HCEC 1CT (cell line): Measurements from ENCODE around the gene SOCS1.

Source experiments
- DNase-seq: peaks from one replicate; pipeline ENCODE4 v3.0.0-alpha.2; 2017

The SOCS1 gene

DNA sequence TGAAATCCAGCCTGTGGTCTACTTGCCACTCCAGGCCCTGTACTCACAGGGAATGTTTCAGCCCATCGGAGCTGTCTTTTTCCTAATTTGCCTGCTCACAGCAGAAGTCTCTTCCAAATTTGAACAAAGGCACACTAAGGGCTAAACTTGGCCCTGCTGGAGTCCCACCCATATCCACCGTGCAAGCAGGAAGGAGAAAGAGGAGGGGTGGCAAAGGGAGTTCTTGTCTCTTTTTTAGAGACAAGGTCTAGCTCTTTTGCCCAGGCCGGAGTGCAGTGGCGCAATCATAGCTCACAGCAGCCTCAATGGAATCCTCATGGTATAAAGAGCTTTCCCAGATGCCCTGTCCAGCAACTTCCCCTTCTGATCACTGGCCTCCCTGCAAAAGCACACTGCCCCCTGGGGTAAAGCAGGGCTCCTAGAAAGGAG, 27.8 kb upstream of the SOCS1 start:
- DNase-seq = peak; percentile 3

DNA sequence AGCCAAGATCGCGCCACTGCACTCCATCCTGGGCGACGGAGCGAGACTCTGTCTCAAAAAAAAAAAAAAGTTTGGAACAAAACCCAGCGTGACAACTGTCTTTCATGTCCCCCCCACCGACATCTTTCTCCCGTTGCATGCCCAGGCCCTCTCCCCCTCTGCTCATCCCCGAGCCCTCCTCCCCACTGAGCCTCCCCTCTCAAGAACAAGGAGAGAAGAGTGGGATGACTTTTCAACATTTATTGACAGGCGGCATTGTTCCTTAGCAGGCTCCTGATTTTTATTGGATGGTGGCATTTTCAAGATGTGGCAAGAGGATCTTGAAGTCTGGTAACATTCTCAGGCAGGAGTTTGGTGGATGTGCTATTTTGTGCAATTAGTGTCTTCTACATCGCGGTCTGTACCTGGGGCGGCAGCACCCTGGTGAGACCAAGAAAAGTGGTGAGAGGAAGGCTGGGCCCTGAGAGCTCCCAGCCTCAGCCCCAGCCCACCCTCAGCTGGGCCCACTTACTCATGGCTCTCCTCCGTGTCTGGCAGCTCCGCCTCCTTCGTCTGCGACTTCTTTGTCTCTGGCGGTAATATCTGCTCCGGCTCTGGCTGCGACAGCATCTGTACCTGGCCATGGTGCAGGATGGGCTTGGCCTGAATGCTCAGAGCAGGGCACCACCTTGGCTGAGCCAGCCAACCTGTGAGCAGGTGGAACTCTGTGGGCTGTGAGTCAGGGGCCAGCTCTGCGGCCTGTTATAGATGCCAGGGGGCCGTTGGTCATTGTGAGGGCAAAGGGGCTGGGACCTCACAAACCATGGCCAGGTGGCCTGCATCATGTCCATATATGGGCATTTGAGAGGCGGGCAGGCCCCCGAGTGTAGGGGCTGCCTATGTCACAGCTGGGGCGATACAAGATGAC, 24.9 kb upstream of the SOCS1 start, which contains the start of gene PRM1:
PRM1 (minus strand) TSS at position 715 of the 907 bp plus-strand sequence; CDS start at position 623, 92 bp downstream.
- DNase-seq = no peak

DNA sequence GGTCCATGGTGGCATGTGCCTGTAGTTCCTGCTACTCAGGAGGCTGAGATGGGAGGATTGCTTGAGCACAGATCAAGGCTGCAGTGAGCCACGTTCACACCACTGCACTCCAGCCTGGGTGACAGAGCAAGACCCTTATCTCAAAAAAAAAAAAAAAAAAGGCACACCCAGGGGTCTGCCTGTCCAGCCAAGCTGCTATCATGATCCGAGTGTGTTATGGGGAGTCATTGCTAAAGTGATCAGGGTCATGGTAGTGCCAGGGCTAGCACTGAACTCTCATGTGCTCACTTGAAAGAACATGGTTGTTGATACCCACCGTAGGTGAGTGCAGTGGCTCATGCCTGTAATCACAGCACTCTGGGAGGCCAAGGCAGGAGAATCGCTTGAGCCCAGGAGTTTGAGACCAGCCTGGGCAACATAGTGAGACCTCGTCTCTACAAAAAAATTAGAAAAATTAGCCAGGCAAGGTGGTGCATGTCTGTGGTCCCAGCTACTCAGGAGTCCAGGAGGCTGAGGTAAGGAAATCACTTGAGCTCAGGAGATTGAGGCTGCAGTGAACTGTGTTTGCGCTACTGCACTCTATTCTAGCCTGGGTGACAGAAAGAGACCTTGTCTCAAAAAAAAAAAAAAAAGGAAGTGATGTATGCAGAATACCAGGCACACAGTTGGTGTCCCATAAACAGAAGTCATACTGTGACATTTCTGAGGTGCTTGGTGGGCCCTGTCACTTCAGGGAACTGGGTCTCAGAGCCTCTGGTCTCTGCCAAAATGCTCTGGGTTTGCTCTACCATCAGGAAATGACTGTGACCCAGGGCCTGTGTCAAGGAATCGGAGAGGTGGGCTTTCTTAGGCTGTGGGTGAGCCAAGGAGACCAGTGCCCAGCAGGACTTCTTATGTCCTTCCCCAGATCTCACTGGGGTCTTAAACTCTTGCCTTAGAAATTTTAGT, 23.0 kb upstream of the SOCS1 start:
- DNase-seq = no peak

DNA sequence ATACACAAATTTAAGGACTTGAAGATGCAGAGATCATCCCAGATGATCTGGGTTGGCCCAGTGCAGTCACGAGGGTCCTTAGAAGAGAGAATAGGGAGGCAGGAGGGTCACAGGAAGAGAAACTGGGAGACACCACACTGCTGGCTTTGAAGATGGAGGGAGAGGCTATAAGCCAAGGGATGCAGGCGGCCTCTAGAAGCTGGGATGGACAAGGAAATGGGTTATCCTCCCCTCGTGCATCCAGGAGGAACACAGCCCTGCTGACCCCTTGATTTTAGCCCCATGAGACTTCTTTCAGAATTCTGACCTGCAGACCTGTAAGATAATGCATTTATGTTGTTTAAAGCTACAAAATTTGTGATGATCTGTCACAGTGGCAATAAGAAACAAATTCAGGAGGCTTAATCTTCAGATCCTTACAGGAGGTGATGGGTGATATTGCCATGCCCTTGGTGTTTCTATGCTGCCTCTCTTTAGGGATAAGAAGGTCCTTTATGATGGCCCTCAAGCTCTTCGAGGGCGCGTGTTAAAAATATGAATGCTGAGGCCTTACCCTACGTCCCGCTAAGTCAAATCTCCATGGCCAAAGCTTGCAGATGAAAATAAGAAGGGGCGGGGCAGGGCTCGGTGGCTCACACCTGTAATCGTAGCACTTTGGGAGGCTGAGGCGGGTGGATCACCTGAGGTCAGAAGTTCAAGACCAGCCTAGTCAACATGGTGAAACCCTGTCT, 21.8 kb upstream of the SOCS1 start:
- no peak for DNase-seq

DNA sequence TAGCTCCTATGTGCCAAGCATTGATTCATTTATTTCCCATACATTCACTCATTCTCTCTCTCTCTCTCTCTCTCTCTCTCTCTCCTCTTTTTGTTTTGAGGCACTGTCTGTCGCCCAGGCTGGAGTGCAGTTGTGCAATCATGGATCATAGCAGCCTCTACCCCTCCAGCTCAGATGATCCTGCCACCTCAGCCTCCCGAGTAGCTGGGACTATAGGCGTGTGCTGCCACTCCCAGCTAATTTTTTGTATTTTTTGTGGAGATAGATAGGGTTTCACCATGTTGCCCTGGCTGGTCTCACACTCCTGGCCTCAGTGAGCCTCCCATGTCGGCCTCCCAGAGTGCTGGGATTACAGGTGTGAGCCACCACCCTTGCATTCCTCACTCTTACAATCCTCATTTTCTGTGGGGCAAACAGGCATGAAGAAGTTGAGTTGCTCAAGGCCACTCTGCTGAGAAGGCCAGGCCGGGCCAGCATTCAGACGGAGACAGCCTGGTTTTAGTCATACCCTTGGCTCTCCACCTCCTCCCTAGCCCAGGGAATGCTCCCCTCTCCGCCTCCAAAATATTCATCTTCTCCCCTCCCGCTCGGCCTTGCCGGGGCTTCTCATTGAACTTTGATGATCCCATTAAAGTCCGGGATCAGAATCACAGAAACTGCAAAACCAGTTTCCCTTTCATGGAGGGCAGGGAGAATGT, 21.0 kb upstream of the SOCS1 start:
- DNase-seq = no peak

DNA sequence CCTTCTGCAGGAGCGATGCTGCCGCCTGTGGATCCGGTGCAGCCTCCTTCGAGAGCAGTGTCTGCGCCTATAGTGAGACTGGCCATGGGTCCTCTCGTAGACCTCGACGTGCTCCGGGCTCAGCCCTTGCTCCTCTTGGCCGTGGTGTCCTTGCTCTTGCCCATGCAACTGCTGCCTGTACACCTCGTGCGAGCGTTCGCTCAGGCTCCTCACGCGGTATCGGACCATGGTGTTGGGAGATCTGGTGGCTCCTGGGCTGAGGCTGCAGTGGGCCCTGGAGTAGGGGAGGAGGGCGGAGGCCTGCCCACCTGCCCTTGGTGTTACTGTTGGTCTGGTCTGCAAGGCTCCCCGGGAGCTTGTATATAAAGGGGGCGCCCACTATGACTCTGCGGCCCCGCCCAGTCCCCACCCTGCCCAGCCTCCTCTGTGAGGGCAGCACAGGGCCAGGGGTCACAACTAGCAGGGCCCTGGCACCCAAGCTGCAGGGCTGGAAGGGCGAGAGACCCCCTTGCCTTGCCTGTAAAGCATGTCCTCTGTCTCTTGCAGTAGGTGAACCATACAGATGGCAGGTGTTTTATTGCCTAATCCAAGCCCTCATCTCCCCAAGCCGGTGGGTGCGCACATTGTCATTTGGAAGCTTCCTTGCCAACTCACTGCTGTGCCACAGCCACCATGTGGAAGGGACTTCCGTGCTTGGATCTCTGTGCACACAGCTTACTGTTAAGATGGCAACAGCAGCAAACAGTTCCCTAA, 20.3 kb upstream of the SOCS1 start, which contains the start of gene PRM2:
PRM2 (minus strand) TSS at position 338 of the 753 bp plus-strand sequence; CDS start at position 228, 110 bp downstream.
- DNase-seq = no peak

DNA sequence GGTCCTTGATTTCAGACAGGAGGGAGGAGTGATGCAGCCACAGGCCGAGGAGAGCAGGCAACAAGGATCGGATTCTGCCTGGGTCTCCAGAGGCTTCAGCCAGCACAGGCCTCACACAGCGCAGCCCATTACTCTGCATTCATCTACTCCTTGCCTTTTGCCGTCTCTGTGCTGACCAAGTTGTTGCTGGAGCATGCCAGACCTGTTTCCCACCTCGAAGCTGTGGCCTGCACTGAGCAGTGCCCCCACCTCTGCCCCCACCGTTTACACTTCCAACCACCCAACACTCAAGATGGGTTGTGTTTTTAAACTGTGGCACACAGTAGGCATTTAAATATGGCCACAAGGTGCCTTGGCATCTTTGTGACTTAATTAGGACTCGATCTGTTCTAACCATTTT, 19.0 kb upstream of the SOCS1 start:
- DNase-seq = no peak

DNA sequence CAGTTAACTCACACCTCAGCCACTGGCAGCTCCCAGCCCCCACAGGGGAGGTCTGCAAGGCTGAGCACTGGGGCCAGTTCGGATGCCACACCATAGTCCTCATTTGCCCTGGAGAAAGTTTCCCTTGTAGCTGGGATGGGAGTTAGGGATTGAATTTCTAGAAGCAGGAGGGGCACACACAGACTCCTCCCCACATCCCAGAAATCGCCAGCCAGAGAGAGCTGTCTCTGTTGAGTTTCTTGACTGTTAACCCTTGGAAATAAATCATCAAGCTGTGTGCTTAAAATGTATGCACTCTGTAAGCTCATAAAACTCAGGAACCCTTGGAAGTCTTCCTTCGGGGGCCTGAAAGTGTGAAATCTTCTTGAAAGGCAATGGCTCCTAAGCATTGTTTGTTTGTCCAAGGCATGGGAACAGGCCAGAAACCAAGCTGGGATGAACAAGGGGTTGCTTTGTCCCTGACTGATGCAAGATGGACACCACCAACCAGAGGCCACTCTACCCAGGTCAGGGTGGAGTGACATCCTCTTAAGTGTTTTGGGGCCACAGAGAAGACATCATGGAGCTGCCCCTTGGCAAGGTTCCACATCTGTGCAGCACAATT, 17.8 kb upstream of the SOCS1 start:
- DNase-seq = no peak

DNA sequence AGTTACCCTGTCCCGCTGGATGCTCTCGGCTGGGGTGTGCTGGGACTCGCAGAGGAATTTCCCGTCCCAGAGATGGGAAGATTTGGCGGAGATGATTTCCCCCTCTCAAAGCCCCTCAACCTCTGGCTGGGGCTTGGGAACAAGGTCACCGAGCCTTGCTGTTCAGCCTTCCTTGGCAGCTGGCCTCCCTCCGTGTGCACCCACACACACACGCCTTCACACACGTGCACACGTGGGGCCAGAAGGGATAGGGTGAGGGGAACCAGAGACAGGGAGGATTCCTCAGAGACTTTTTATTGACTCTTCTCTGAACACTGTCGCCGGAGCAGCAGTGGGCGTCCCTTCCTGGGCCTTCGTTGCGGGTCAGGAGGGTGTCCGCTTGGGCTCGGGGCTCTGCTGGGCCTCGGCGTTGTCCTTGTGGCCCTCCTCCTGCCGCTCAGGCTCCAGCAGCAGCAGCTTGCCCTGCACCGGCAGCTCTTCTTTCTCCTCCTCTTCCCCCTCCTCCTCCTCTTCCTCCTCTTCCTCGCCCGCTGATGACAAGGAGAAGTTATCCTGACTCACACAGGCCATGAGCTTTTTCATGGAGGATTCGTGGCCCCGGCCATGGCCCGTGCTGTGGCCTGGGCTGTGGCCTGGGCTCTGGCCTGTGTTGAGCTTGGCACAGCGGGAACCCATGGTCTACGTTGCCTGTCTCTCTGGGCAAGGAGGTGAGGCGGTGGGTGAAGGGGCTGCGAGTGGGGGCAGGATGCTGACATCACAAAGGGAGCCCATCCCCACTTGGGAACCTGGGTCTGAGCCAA, 17.1 kb upstream of the SOCS1 start, which contains the start of gene PRM3:
PRM3 (minus strand) TSS at position 709 of the 800 bp plus-strand sequence; CDS start at position 675, 34 bp downstream.
- DNase-seq = no peak

DNA sequence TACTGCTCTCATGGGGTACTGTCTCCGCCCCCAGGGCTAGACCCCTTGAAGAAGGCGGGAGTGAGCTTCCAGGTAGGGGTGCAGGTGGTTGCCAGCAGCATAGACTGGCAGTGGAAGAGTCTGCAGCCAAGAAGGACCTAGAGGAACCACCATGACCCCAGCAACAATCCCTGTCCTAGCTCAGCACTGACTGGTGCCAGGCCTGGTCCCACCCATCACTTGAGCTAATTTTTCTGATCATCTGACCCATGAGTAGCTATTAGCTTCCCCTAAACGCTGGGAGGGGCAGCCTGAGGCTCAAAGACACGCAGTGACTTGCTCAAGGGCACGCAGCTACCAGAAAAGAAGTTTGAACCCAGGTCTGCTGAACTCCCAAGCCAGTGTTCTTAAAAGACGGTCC, 16.5 kb upstream of the SOCS1 start:
- no peak for DNase-seq

DNA sequence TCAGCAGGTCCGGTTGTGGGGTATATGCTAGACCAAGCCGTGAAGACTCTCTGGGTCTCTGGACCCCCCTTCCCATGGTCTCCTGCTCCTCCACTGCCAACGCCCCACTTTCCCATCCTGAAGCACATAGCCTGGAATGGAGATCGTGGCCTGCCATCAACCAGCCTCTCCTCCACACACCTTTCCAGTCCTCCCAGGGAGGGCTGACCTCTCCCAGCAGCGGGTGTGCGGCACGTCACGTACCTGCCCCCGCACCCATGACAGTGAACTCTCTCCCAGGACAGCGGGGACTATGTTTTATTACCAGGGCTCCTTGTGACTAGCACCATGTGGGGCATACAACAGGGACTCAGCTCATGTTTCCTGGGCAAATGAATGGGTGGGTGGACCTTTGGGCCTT, 15.6 kb upstream of the SOCS1 start:
- no peak for DNase-seq

DNA sequence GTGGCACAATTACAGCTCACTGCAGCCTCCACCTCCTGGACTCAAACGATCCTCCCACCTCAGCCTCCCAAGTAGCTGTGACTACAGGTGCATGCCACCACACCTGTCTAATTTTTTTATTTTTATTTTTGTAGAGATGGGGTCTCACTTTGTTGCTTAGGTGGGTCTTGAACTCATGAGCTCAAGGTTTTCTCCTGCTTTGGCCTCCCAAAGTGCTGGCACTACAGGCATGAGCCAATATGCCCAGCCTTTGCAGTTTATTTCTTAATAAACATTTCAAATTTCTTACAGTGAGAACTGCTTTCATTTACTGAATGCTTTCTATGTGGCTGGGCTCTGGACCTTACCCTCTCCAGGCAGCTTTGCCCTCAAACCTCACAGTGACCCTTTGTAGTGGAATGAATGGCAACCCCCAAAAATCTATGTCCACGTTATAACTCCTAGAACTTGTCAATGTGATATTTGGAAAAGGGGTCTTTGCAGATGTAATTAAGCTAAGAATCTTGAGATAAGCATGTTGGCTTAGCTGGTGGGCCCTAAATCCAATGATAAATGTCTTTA, 14.7 kb upstream of the SOCS1 start:
- no peak for DNase-seq

DNA sequence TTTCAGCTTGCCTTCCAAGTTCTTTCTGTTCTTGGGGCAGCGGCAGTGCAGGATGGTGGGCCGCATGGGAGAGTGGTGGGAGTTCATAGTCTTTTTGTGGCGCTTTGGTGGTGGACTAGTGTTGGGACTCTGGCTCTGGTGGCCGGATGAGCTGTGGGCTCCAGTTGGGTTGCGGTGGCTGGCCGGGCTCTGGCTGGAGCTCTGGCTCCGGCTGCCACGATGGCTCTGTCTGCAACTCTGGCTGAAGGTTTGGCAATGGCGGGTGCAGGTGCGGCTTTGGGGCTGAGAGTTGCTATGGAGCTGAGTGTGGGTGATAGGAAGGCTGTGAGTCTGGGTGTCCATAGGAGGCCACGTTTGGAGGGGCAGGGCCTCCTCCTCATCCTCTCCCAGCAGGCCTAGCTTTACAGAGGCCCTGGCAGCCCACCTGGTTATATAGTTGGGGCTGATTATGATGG, 12.9 kb upstream of the SOCS1 start, which contains the start of gene TNP2:
TNP2 (minus strand) TSS at position 405 of the 455 bp plus-strand sequence; CDS start at position 342, 63 bp downstream.
- no peak for DNase-seq

DNA sequence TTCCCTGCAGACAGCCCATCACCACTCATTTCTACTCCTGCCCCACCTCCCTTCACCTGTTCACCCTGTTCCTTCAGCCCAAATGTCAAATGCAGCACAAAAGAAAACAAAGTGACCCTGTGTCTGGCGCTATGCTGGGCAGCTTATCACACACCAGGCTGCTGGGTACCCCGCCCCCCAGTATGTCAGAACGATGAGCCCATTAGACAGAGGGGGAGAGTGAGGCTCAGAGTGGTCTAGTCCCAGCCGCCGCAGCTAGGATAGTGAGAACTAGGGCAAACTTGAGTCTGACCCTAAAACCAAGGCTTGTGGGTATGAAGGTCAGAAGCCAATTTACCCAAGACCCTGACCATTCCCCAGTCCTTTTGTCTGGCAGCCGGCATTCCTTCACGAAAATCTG, 9.1 kb upstream of the SOCS1 start:
- no peak for DNase-seq

DNA sequence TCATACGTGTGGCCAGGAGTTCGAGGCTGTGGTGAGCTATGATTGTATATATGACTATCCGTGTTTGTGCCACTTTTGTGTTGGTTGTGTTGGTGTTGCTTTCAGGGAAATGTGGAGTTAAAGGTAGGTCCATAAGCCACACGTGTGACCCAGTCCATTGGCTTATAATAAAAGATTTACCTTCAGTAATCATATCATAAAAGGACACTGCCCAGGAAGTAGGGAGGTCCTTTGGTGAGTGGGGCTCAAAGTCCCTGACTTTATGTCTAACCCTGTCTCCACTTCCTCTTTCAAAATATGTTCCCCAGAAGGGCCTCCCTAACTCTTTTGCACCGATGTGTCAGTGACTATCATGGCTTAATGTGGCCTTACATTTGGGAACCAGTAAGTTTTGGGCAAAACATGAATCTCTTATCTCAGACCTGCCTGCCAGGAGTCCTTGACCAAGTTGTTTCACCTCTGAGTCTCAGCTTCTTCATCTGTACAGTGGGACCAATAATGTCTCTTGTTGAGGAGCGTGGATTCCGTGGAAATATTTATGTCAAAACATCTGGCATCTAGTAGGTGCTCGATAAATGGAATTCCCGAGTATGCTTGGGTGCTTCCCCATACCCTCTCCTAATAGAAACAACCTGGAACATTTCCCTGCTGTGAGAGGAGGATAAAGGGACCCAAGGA, 8.3 kb upstream of the SOCS1 start:
- DNase-seq = no peak

DNA sequence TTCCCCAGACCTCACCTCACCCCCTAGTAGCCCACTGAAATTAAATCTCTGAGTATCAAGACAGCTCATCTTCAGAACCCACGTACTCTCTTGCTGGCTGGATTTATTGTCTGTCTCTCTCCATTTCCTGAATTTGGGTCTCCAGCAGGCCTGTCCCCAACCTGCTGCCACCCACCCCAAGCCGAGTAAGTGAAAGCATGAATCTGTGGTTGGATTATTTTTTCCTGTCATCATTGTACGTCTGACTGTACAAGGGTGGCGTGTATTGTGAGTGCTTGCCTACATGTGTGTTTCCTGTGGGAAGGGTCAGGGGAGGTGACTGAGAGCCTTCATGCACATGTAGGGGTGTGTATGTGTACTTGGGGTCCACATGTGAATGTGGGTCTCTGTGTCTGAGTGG, 7.7 kb upstream of the SOCS1 start:
- DNase-seq = no peak

DNA sequence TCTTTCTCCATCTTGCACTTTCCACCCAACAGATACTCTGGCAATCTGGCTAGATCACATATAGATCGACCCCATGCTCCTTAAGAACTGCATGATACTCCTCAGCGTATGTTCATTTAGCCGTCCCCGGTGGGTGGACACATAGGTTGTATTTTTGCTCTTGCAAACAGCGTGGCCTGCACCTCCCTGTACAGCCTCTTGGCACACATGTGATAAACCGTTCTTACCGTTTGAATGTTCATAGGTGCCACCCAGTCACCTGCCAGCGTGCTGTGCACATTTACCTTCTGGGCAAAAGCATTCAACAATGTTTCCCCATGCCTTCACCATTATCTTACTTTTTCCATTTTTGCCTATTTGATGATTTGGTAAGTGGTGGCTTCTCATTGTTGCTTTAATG, 6.9 kb upstream of the SOCS1 start:
- no peak for DNase-seq

DNA sequence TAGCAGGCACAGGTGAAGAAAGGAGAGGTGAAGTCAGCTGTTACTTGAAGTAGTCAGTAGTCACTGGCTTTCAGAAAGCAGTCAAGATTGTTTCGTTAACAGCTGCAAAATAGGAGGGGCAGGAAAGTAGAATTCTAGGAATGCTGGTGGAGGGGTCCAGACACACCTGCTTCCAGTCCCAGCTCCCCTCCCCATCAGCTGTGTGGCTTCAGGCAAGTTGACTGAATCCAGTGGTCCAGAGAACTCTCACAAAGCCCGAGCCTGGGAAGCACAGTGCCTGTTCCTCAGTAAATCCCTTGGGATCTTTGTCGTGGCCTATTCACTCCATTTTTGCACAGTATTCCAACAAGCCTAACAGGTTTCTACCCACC, 4.6 kb upstream of the SOCS1 start:
- DNase-seq = no peak
